NCI-H82 treated with DMSO at 0.1 percent for 48 hours (cell line): ENCODE data around the gene SPATA33.

Experiments used
- DNase-seq: peaks from one replicate; lab custom pipeline; 2025; ENCODE audit not compliant: unreplicated experiment; lab: John Stamatoyannopoulos, UW

Gene SPATA33

GRCh38 chr16:89706518-89707260 lies 49.1 kb downstream of the SPATA33 start:
- no peak for DNase-seq

GRCh38 chr16:89707695-89708094 lies 50.1 kb downstream of the SPATA33 start:
- no peak for DNase-seq

GRCh38 chr16:89708481-89708931 lies 50.9 kb downstream of the SPATA33 start:
- DNase-seq = no peak

GRCh38 chr16:89709166-89709565 lies 51.5 kb downstream of the SPATA33 start:
- no peak for DNase-seq

- no peak for DNase-seq
Observed at GRCh38 chr16:89709716-89710432, 52.2 kb downstream of the SPATA33 start.

GRCh38 chr16:89710709-89711564 lies 53.3 kb downstream of the SPATA33 start:
- no peak for DNase-seq

- peak; percentile 38 for DNase-seq
Observed at GRCh38 chr16:89711601-89712273, 54.1 kb downstream of the SPATA33 start.

GRCh38 chr16:89712274-89712781 lies 54.7 kb downstream of the SPATA33 start:
- DNase-seq = no peak

- DNase-seq = no peak
Observed at GRCh38 chr16:89716493-89716892, 58.9 kb downstream of the SPATA33 start.

- DNase-seq = no peak
Observed at GRCh38 chr16:89716916-89717687, 59.5 kb downstream of the SPATA33 start.

GRCh38 chr16:89717688-89718505 lies 60.3 kb downstream of the SPATA33 start:
- no peak for DNase-seq
